Hematopoietic multipotent progenitor cell treated with erythropoietin and hydrocortisone succinate and interleukin-3 and kit ligand, for 4 days (in vitro differentiated cells): Measurements from ENCODE around the gene PHLDB3.

ENCODE experiments used
- DNase-seq: peaks from one replicate; pipeline ENCODE4 v3.0.0-alpha.2; 2015

PHLDB3 gene

DNA sequence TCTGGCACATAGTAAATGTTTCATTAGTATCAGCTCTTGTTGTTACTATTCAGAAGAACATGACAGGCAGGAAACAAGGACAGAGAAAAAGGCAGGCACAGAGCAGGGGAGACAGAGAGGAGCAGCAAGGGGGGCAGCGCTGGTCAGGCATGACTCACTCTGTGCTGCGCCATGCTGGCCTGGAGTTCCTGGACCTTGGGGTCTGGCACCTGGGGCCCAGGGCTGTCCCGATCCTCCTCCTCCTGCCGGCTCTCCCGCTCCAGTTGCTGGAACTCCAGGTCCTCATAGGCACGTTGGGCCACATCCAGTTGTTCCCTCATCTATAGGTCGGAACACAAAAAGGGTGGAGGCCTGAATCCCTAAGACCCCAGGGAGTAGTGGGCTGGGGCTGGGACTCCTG, 7.6 kb downstream of the PHLDB3 start:
- no peak for DNase-seq

DNA sequence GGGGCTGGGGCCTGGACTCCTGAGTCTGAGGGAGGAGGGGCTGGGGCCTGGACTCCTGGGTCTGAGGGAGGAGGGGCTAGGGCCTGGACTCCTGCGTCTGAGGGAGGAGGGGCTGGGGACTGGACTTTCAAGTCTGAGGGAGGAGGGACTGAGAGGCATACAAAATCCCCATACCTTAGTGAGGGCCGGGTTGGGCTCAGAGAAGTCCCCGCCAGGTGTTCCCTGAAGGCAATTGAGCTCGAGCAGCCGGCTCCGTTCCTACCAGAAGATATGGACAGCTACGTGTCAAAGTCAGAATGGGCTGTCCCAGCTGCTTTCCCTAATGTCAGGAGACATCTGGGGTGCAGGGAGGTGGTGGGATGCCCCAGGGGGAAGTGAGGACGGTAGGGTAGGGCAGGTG, 9.5 kb downstream of the PHLDB3 start:
- no peak for DNase-seq

DNA sequence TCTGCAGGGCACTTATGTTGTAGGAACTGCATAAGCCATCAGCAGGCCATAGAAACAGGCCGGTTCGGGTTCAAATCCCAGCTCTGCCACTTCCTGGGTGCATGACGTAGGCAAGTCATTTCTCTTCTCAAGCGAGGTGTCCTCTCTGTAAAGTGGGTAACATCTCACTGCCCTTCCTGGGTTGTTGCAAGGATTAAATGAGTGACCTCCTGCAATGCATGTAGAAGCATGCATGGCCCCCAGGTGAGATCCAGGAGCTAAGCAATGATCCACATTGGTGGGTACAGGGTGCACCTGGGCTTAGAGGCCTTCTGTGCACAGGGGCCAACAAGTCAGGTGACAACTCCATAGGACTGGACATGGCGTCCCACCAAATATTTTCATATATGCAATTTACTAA, 13.8 kb downstream of the PHLDB3 start:
- DNase-seq: no peak

DNA sequence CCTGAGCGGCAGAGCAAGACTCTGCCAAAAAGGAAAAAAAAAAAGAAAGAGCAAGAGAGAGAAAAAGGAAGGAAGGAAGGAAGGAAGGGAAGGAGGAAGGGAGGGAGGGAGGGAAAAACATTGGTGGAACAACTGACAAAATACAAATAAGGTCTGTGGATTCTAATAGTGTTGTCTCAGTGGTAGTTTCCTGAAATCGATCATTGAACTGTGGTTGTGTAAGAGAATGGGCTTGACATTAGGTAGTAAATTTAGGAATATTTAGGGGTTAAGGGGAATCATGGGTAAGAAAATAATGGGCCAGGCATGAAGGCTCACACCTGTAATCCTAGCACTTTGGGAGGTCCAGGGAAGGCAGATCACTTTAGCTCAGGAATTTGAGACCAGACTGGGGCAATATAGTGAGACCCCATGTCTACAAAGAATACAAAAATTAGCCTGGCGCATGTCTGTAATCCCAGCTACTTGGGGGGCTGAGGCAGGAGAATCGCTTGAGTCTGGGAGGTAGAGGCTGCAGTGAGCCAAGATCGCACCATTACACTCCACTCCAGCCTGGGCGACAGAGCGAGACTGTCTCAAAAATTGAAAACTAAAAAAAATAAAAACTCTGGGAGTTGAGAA, 14.5 kb downstream of the PHLDB3 start:
- no peak for DNase-seq

- DNase-seq: peak; percentile 64
Measured at GRCh38 chr19:43489310-43489709, 15.2 kb downstream of the PHLDB3 start.

GRCh38 chr19:43488179-43488578, 16.4 kb downstream of the PHLDB3 start:
- DNase-seq: no peak

- DNase-seq: no peak
Measured at GRCh38 chr19:43486412-43486811, 18.1 kb downstream of the PHLDB3 start.

- DNase-seq: no peak
Measured at GRCh38 chr19:43485951-43486350, 18.6 kb downstream of the PHLDB3 start.

DNA sequence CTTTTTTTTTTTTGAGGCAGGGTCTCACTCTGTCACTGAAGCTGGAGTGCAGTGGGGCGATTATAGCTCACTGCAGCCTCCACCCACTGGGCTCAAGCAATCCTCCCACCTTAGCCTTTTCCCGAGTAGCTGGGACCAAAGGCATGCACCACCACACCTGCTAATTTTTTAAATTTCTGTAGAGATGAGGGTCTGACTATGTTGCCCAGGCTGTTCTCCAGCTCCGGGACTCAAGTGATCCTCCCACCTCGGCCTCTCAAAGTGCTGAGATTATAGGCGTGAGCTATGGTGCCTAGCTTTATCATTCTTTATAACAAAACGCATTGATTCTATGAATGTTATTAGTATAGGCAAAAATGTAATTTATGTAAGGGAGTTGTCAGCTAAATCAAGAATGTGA, 21.3 kb downstream of the PHLDB3 start:
- no peak for DNase-seq

DNA sequence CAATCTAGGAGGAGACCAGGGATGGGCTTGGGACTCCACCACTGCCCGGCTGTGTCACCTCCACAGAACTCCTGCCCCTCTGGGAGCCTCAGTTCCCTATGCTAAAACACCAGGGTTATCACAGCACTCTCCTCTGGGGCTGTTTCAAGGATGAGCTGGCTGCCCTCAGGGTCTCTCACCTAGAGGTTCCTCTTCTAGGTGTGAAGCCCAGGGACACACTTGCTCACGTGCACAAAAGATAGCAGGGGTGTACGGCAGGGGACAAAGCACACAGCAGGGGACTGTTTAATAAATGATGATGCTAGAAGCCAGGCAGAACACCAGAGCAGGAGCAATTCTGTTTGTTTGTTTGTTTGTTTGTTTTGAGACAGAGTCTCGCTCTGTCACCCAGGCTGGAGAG, 22.4 kb downstream of the PHLDB3 start:
- no peak for DNase-seq

DNA sequence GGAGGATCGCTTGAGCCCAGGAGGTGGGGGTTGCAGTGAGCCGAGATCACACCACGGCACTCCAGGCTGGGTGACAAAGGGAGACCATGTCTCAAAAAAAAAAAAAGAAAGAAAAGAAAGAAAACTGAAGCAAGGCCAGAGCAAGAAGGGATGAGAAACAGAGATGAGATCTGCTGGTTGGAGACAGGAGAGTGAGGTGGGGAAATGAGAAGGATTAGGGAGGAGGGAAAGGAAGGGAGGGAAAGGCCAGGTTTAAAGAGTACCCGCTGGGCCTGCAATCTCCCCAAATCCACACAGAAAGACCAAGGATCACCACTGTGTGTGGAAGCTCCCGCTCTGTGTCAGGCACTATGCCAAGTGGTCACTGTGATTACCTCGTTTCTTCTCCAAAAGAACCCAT, 22.8 kb downstream of the PHLDB3 start:
- DNase-seq: no peak

- DNase-seq: no peak
Measured at GRCh38 chr19:43480574-43480973, 24.0 kb downstream of the PHLDB3 start.

DNA sequence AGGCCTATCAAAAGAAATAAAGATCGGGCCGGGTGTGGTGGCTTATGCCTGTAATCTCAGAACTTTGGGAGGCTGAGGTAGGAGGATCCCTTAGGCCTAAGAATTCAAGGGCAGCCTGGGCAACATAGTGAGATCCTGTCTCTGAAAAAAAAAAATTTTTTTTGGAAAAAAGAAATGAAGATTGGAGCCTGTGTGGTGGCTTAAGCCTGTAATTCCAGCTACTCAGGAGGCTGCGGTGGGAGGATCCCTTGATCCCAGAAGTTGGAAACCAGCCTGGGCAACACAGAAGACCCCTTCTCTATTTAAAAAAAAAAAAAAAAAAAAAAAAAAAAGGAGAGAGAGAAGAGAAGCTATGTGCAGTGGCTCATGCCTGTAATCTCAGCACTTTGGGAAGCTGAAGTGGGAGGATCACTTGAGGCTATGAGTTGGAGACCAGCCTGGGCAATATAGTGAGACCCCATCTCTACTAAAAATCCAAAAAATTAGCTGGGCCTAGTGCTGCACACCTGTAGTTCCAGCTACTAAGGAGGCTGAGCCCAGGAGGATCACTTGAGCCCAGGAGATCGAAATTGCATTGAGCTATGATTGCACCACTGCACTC, 24.5 kb downstream of the PHLDB3 start:
- no peak for DNase-seq

- DNase-seq: no peak
Measured at GRCh38 chr19:43479226-43479625, 25.3 kb downstream of the PHLDB3 start.

DNA sequence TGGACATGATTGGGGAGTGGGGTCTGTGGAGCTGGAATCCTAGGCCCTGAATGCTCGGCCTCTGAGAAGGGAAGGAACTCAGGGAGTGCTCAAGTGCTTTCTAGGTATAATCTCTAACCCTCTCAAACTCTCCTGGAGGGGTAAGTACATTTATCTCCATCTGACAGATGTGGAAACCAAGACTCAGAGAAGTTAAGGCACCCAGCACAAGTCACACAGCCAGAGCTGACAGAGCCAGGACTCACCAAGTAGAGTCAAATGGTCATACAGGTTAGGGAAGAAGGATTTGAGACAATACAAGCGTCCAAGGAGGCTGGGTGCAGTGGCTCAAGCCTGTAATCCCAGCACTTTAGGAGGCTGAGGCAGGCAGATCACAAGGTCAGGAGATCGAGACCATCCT, 26.2 kb downstream of the PHLDB3 start:
- DNase-seq: no peak

GRCh38 chr19:43476606-43477005, 27.9 kb downstream of the PHLDB3 start:
- no peak for DNase-seq

- peak; percentile 96 for DNase-seq
Measured at GRCh38 chr19:43474986-43475705, 29.4 kb downstream of the PHLDB3 start.

- DNase-seq: no peak
Measured at GRCh38 chr19:43474487-43474886, 30.1 kb downstream of the PHLDB3 start.

- no peak for DNase-seq
Measured at GRCh38 chr19:43471091-43471490, 33.5 kb downstream of the PHLDB3 start.

DNA sequence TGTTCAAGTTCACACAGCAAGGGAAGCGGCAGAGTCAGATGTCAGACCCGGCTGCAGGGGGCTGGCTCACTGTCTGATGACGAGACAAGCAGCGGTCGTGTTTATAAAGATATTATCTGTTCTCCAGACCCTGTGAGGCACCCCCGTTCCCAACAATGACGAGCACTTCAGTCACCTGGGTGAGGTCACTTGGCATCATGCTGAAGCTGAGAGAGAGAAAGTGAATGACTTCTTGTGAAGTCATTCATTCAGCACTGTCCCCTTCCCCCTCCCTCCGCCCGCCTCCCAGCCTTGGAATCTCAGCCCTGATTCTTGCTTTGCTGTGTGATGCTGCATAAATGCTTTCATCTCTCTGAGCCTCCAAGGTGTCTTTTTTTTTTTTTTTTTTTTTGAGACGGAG, 34.3 kb downstream of the PHLDB3 start:
- no peak for DNase-seq

DNA sequence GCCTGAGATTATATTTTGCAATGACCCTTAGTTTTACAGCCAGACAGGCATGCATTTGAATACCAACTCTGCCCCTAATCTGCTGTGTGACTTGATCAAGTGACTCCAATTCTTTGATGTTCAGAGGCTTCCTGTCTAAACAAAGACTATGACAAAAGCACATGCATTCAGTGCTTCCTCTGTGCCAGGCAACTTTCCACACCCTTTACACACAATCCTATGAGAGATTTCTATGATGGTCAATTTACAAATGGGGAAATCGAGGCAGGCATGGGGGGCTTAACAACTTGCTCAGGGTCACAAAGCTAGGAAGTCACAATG, 35.4 kb downstream of the PHLDB3 start:
- no peak for DNase-seq

GRCh38 chr19:43468354-43469159, 36.0 kb downstream of the PHLDB3 start:
- no peak for DNase-seq

- DNase-seq: peak; percentile 69
Measured at GRCh38 chr19:43467730-43468129, 36.8 kb downstream of the PHLDB3 start.

DNA sequence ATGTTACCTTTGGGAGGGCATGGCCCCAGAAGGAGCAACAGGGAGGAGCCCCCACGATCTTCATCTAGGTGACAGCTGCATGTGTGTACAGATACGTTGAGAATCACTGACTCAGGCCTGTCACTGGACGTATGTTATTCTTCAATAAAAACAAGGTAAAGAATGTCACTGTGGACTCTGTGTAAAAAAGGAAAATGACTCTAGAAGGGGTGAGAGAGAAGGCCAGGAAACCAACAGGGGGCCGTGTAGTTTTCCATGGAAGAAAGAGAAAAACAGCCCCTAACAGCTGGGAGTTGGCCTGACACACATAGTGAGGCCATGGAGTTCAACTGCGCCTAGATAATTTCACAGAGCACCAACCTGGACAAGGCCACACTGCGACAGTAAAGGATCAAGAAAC, 37.3 kb downstream of the PHLDB3 start:
- no peak for DNase-seq
